Ectodermal cell (in vitro differentiated cells): ENCODE results near the gene CDKAL1.

Source experiments
- H3K27ac ChIP-seq: 2 replicates; pipeline ENCODE4 v1.7.0; 2013; ENCODE audit warnings: mild to moderate bottlenecking, low read depth, low read length; ENCODE audit not compliant: insufficient read depth, poor library complexity, severe bottlenecking
- H3K27me3 ChIP-seq: 2 replicates; pipeline ENCODE4 v1.7.0; 2013; ENCODE audit warnings: mild to moderate bottlenecking, low read length; ENCODE audit not compliant: insufficient read depth, control insufficient read depth, poor library complexity, severe bottlenecking
- H3K36me3 ChIP-seq: one replicate; pipeline ENCODE4 v1.7.0; 2013; ENCODE audit warnings: low read length; ENCODE audit not compliant: control insufficient read depth, insufficient read depth
- H3K4me1 ChIP-seq: one replicate; pipeline ENCODE4 v1.7.0; 2013; ENCODE audit warnings: low read length; ENCODE audit not compliant: control insufficient read depth, insufficient read depth
- H3K4me3 ChIP-seq: 2 replicates; pipeline ENCODE4 v1.7.0; 2013; ENCODE audit warnings: low read depth, low read length, control low read depth; ENCODE audit not compliant: insufficient read depth
- H3K9me3 ChIP-seq: 2 replicates; pipeline ENCODE4 v1.7.0; 2013; ENCODE audit warnings: mild to moderate bottlenecking, low read length, moderate library complexity; ENCODE audit not compliant: control insufficient read depth
- WGBS, 2 experiments: methylation state at CpG; one replicate each; pipeline ENCODE4 v1.1.7; 2013; ENCODE audit warnings: missing lambda C conversion rate in 2 of 2; 5-methylcytosine and 5-hydroxymethylcytosine counted together

The CDKAL1 gene

GRCh38 chr6:21262504-21262903 is 728.2 kb downstream of the CDKAL1 start:
- no peak overlapping the region for H3K4me3 ChIP-seq
- no peak overlapping the region for H3K27ac ChIP-seq
- H3K9me3 ChIP-seq, result no peaks in the 10 kb centered on the region
- no peaks in the 10 kb centered on the region for H3K36me3 ChIP-seq
- H3K27me3 ChIP-seq, result no peaks in the 10 kb centered on the region
- H3K4me1 ChIP-seq, result no peaks in the 10 kb centered on the region
- 96% methylated on average over 5 of the region's 5 CpGs for WGBS, 2 experiments

- no peaks in the 10 kb centered on the region for H3K27me3 ChIP-seq
- no peak overlapping the region for H3K27ac ChIP-seq
- no peaks in the 10 kb centered on the region for H3K36me3 ChIP-seq
- 91 to 92% methylated on average over 18 of the region's 18 CpGs for WGBS, 2 experiments
- H3K4me3 ChIP-seq, result no peak overlapping the region
- no peaks in the 10 kb centered on the region for H3K4me1 ChIP-seq
- H3K9me3 ChIP-seq, result no peaks in the 10 kb centered on the region
Measured at GRCh38 chr6:21263531-21264287, 729.5 kb downstream of the CDKAL1 start.

GRCh38 chr6:21264288-21265033 is 730.2 kb downstream of the CDKAL1 start:
- WGBS, 2 experiments, result 87 to 90% methylated on average over 9 to 10 of the region's 10 CpGs
- Histone ChIP-seq H3K4me3 (no peak overlapping the region), H3K27ac (no peak overlapping the region)

GRCh38 chr6:21265034-21265729 is 730.9 kb downstream of the CDKAL1 start:
- no peaks in the 10 kb centered on the region for H3K27me3 ChIP-seq
- 94 to 98% methylated on average over 4 of the region's 4 CpGs for WGBS, 2 experiments
- H3K4me1 ChIP-seq, result peaks cover 4% of the 10 kb centered on the region
- H3K4me3 ChIP-seq, result no peak overlapping the region
- H3K36me3 ChIP-seq, result no peaks in the 10 kb centered on the region
- no peak overlapping the region for H3K27ac ChIP-seq
- no peaks in the 10 kb centered on the region for H3K9me3 ChIP-seq

More at GRCh38 chr6:21264288-21265033, 730.2 kb downstream of the CDKAL1 start:
- Histone ChIP-seq H3K9me3 (no peaks in the 10 kb centered on the region), H3K27me3 (no peaks in the 10 kb centered on the region), H3K4me1 (no peaks in the 10 kb centered on the region), H3K36me3 (no peaks in the 10 kb centered on the region)

GRCh38 chr6:21265730-21266044 is 731.4 kb downstream of the CDKAL1 start:
- no peak overlapping the region for H3K4me3 ChIP-seq
- H3K27me3 ChIP-seq, result no peaks in the 10 kb centered on the region
- peaks cover 9% of the 10 kb centered on the region for H3K4me1 ChIP-seq
- H3K36me3 ChIP-seq, result no peaks in the 10 kb centered on the region
- H3K27ac ChIP-seq, result no peak overlapping the region
- WGBS, 2 experiments, result 85 to 88% methylated on average over 2 of the region's 2 CpGs
- H3K9me3 ChIP-seq, result no peaks in the 10 kb centered on the region

GRCh38 chr6:21270636-21271201 is 736.5 kb downstream of the CDKAL1 start:
- Histone ChIP-seq H3K36me3 (peaks cover 4% of the 10 kb centered on the region), H3K27me3 (no peaks in the 10 kb centered on the region), H3K27ac (no peak overlapping the region), H3K4me1 (peaks cover 15% of the 10 kb centered on the region), H3K9me3 (peaks cover 2% of the 10 kb centered on the region), H3K4me3 (no peak overlapping the region)
- WGBS, 2 experiments, result 83 to 85% methylated on average over 14 of the region's 14 CpGs

- H3K4me1 ChIP-seq, result peaks cover 15% of the 10 kb centered on the region
- WGBS, 2 experiments, result 68 to 70% methylated on average over 7 of the region's 7 CpGs
- H3K9me3 ChIP-seq, result peaks cover 2% of the 10 kb centered on the region
- no peak overlapping the region for H3K4me3 ChIP-seq
- no peak overlapping the region for H3K27ac ChIP-seq
- H3K36me3 ChIP-seq, result peaks cover 4% of the 10 kb centered on the region
- H3K27me3 ChIP-seq, result no peaks in the 10 kb centered on the region
Measured at GRCh38 chr6:21271428-21272155, 737.3 kb downstream of the CDKAL1 start.

- peaks cover 2% of the 10 kb centered on the region for H3K9me3 ChIP-seq
- no peak overlapping the region for H3K27ac ChIP-seq
- no peak overlapping the region for H3K4me3 ChIP-seq
- H3K4me1 ChIP-seq, result peaks cover 25% of the 10 kb centered on the region
- no peaks in the 10 kb centered on the region for H3K27me3 ChIP-seq
- peaks cover 4% of the 10 kb centered on the region for H3K36me3 ChIP-seq
- WGBS, 2 experiments, result 92 to 96% methylated on average over 2 of the region's 2 CpGs
Measured at GRCh38 chr6:21273451-21273850, 739.2 kb downstream of the CDKAL1 start.

- 93% methylated on average over 6 of the region's 6 CpGs for WGBS, 2 experiments
- H3K36me3 ChIP-seq, result peaks cover 4% of the 10 kb centered on the region
- peaks cover 2% of the 10 kb centered on the region for H3K9me3 ChIP-seq
- H3K4me1 ChIP-seq, result peaks cover 24% of the 10 kb centered on the region
- H3K27me3 ChIP-seq, result no peaks in the 10 kb centered on the region
- no peak overlapping the region for H3K27ac ChIP-seq
- H3K4me3 ChIP-seq, result no peak overlapping the region
Measured at GRCh38 chr6:21274851-21275250, 740.6 kb downstream of the CDKAL1 start.
